Measurements from ENCODE around the gene FRRS1. TPM values are rescaled to one million over a fixed set of nuclear protein-coding genes. Genes with fewer than 3 reads are reported as not detected.

The FRRS1 gene
- polyA plus RNA-seq, 1 experiment = 0.93 TPM

GRCh38 chr1:99677416-99677815 lies 89.0 kb downstream of the FRRS1 start:
- DNase-seq (ENCODE audit: low read depth) = no peak
- TF ChIP-seq, protein P1, sequence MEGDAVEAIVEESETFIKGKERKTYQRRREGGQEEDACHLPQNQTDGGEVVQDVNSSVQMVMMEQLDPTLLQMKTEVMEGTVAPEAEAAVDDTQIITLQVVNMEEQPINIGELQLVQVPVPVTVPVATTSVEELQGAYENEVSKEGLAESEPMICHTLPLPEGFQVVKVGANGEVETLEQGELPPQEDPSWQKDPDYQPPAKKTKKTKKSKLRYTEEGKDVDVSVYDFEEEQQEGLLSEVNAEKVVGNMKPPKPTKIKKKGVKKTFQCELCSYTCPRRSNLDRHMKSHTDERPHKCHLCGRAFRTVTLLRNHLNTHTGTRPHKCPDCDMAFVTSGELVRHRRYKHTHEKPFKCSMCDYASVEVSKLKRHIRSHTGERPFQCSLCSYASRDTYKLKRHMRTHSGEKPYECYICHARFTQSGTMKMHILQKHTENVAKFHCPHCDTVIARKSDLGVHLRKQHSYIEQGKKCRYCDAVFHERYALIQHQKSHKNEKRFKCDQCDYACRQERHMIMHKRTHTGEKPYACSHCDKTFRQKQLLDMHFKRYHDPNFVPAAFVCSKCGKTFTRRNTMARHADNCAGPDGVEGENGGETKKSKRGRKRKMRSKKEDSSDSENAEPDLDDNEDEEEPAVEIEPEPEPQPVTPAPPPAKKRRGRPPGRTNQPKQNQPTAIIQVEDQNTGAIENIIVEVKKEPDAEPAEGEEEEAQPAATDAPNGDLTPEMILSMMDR (IDR thresholded peaks at IDR 0.05; ENCODE audit: insufficient read depth, low read depth, low read length) = no peak
- Histone ChIP-seq H3K27me3 (ENCODE audit: control insufficient read depth, insufficient read depth, low read length) (no peaks in the 10 kb centered on the region), H3K4me3 (ENCODE audit: low read depth, low read length) (no peak overlapping the region), H3K36me3 (ENCODE audit: control insufficient read depth, insufficient read depth, low read length) (no peaks in the 10 kb centered on the region)
- POLR2A ChIA-PET = no interaction called here
- CTCF ChIA-PET = no interaction called here

GRCh38 chr1:99676876-99677275 lies 89.6 kb downstream of the FRRS1 start:
- no peak for DNase-seq (ENCODE audit: low read depth)
- no peaks in the 10 kb centered on the region for H3K27me3 ChIP-seq (ENCODE audit: control insufficient read depth, insufficient read depth, low read length)
- H3K4me3 ChIP-seq (ENCODE audit: low read depth, low read length) = no peak overlapping the region
- TF ChIP-seq, protein P1 (IDR thresholded peaks at IDR 0.05; ENCODE audit: insufficient read depth, low read depth, low read length) = no peak
- CTCF ChIA-PET = no interaction called here
- POLR2A ChIA-PET = interaction anchor here (0.7 kb wide), 1 partner anchor 212 kb away, joined by 3 read pairs; no protein-coding TSS in a partner anchor
- no peaks in the 10 kb centered on the region for H3K36me3 ChIP-seq (ENCODE audit: control insufficient read depth, insufficient read depth, low read length)

DNA sequence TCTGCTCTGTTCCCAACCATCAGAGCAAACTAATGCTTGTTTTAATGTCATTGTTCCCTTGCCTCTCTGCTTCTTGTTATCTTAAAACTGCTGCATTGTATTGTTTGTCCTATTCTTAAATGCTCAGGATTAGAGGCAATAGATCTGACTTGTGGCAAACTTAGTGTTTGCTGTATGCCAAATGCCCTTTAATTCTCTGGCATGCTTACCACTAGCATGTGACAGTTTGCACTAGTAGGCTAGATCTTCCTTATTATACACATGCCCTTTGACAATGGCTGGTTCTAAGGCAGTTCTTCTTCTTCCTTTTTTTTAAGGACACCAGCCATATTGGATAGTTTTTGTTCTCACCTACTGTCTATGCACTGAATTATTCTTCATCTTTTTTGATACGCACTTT lies 90.4 kb downstream of the FRRS1 start:
- TF ChIP-seq, protein P1 (IDR thresholded peaks at IDR 0.05; ENCODE audit: insufficient read depth, low read depth, low read length) = no peak
- POLR2A ChIA-PET = interaction anchor here (0.7 kb wide), 1 partner anchor 211 kb away, joined by 3 read pairs; no protein-coding TSS in a partner anchor
- no peaks in the 10 kb centered on the region for H3K27me3 ChIP-seq (ENCODE audit: control insufficient read depth, insufficient read depth, low read length)
- no peak for DNase-seq (ENCODE audit: low read depth)
- no peaks in the 10 kb centered on the region for H3K36me3 ChIP-seq (ENCODE audit: control insufficient read depth, insufficient read depth, low read length)
- H3K4me3 ChIP-seq (ENCODE audit: low read depth, low read length) = no peak overlapping the region
- CTCF ChIA-PET = no interaction called here

DNA sequence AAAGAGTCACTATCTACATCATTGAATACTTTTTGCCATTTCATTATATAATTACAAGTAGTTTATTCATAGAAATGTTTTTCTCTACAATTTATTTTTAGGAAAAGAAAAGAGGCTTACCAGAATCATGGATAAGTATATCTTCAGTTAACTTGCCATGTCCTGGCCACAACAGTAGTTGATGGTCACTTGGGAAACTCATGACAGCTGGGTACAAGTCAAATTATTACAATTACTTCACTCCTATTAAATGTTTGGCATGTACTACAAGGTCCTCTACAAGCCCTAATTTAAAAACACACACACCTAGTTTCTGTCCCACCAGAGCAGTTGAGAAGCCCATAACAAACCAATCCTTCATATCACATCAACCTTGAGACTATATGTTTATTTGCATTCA lies 91.1 kb downstream of the FRRS1 start:
- no peak overlapping the region for H3K4me3 ChIP-seq (ENCODE audit: low read depth, low read length)
- ChIA-PET POLR2A (no interaction called here), CTCF (no interaction called here)
- no peaks in the 10 kb centered on the region for H3K27me3 ChIP-seq (ENCODE audit: control insufficient read depth, insufficient read depth, low read length)
- TF ChIP-seq, protein P1 (IDR thresholded peaks at IDR 0.05; ENCODE audit: insufficient read depth, low read depth, low read length) = no peak
- H3K36me3 ChIP-seq (ENCODE audit: control insufficient read depth, insufficient read depth, low read length) = no peaks in the 10 kb centered on the region
- DNase-seq (ENCODE audit: low read depth) = no peak

DNA sequence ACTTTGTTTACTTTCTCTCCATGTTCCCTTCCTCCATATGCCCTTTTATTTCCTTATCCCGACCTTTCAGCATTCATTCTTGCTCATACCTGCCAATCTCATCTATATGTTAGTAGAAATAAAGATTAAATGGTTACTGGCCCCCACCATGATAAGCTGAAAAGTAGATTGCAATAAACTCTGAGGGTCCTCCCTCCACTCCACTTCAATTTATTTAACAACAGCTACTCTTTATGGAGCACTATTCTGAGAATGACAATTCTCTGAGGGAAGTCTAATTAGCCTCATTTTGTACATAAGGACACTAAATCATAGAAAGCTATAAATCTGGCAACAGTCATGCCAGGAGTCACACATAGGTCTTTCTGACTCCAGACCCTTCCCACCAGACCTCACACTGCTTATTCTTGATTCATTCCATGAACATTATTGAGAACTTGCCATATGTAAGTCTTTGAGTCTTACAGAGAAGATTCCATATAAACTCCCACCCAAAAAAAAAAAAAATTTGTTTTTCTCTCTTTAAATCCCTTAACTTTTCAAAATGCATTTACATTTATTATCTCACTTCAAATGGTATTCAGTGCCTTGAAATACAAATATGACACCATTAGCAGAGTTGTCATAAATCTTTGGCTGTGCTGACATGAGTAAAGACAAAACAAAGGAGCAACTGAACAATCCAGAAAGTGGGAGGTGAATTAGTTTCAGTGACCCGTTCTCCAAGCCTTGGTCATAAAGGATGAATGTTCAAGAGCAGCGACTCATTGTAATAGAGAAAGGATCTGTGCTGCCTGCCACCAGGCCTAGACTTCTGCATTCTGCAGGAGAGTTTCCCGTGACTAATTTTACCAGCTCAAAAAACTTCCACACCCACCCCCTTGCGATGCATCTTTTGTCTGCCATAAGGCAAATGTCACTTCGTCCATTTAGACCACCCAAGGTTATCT lies 92.0 kb downstream of the FRRS1 start:
- no peaks in the 10 kb centered on the region for H3K27me3 ChIP-seq (ENCODE audit: control insufficient read depth, insufficient read depth, low read length)
- ChIA-PET POLR2A (no interaction called here), CTCF (interaction anchor here (1.5 to 2.2 kb wide), 2 partner anchors 8 to 11 kb away, joined by 4 to 11 read pairs; no protein-coding TSS in a partner anchor)
- H3K4me3 ChIP-seq (ENCODE audit: low read depth, low read length) = no peak overlapping the region
- DNase-seq (ENCODE audit: low read depth) = no peak
- no peaks in the 10 kb centered on the region for H3K36me3 ChIP-seq (ENCODE audit: control insufficient read depth, insufficient read depth, low read length)
- TF ChIP-seq, protein P1 (IDR thresholded peaks at IDR 0.05; ENCODE audit: insufficient read depth, low read depth, low read length) = no peak
